ENCODE results near the gene FABP3. TPM values are rescaled to one million over a fixed set of nuclear protein-coding genes. Genes with fewer than 3 reads are reported as not detected.

Gene FABP3
- total and polyA plus RNA-seq, 10 of the 15 experiments (the other 5 are each of a cell fraction or from before 2014, with no cell fraction given): 0.36 to 1.2 (median 0.67) TPM; not detected in 2

- RAD21 ChIA-PET (ENCODE audit: unreplicated experiment): no interaction called here
- ATAC-seq: no peak
Observed at GRCh38 chr1:31345635-31346034, 27.2 kb downstream of the FABP3 start.

More at GRCh38 chr1:31345635-31346034, 27.2 kb downstream of the FABP3 start:
- TF ChIP-seq EP300 (IDR thresholded peaks at IDR 0.05; ENCODE audit: borderline replicate concordance in 1 of 2, control insufficient read depth in 1 of 2, low read depth in 2 of 2, low read length in 2 of 2): no peak
- TF ChIP-seq ATF7 (IDR thresholded peaks at IDR 0.05; ENCODE audit: low read depth): no peak
- no peak for TF ChIP-seq TCF7 (IDR thresholded peaks at IDR 0.05; ENCODE audit: borderline replicate concordance)
- no peak for TF ChIP-seq HDAC2 (IDR thresholded peaks at IDR 0.05)
- no peak for TF ChIP-seq IRF4 (IDR thresholded peaks at IDR 0.05; ENCODE audit: low read depth, low read length)
- no peak for TF ChIP-seq PAX5 (IDR thresholded peaks at IDR 0.05; ENCODE audit: borderline replicate concordance, low read depth, low read length)
- TF ChIP-seq, protein P1, sequence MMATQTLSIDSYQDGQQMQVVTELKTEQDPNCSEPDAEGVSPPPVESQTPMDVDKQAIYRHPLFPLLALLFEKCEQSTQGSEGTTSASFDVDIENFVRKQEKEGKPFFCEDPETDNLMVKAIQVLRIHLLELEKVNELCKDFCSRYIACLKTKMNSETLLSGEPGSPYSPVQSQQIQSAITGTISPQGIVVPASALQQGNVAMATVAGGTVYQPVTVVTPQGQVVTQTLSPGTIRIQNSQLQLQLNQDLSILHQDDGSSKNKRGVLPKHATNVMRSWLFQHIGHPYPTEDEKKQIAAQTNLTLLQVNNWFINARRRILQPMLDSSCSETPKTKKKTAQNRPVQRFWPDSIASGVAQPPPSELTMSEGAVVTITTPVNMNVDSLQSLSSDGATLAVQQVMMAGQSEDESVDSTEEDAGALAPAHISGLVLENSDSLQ (IDR thresholded peaks at IDR 0.05): no peak
- no peak for TF ChIP-seq TAF1 (IDR thresholded peaks at IDR 0.05; ENCODE audit: borderline replicate concordance, low read depth, low read length)
- TF ChIP-seq, protein P2, sequence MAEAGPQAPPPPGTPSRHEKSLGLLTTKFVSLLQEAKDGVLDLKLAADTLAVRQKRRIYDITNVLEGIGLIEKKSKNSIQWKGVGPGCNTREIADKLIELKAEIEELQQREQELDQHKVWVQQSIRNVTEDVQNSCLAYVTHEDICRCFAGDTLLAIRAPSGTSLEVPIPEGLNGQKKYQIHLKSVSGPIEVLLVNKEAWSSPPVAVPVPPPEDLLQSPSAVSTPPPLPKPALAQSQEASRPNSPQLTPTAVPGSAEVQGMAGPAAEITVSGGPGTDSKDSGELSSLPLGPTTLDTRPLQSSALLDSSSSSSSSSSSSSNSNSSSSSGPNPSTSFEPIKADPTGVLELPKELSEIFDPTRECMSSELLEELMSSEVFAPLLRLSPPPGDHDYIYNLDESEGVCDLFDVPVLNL (IDR thresholded peaks at IDR 0.05; ENCODE audit: low read depth, low read length): no peak
- no peak for TF ChIP-seq EED (IDR thresholded peaks at IDR 0.05; ENCODE audit: low read depth)
- TF ChIP-seq RB1 (IDR thresholded peaks at IDR 0.05; ENCODE audit: borderline replicate concordance): no peak
- TF ChIP-seq POLR2AphosphoS5 (IDR thresholded peaks at IDR 0.05; ENCODE audit: low read length): no peak
- no peak for TF ChIP-seq LARP7 (IDR thresholded peaks at IDR 0.05)
- no peak for TF ChIP-seq PBX3 (IDR thresholded peaks at IDR 0.05; ENCODE audit: insufficient replicate concordance, low read depth, low read length)
- TF ChIP-seq, protein P3, sequence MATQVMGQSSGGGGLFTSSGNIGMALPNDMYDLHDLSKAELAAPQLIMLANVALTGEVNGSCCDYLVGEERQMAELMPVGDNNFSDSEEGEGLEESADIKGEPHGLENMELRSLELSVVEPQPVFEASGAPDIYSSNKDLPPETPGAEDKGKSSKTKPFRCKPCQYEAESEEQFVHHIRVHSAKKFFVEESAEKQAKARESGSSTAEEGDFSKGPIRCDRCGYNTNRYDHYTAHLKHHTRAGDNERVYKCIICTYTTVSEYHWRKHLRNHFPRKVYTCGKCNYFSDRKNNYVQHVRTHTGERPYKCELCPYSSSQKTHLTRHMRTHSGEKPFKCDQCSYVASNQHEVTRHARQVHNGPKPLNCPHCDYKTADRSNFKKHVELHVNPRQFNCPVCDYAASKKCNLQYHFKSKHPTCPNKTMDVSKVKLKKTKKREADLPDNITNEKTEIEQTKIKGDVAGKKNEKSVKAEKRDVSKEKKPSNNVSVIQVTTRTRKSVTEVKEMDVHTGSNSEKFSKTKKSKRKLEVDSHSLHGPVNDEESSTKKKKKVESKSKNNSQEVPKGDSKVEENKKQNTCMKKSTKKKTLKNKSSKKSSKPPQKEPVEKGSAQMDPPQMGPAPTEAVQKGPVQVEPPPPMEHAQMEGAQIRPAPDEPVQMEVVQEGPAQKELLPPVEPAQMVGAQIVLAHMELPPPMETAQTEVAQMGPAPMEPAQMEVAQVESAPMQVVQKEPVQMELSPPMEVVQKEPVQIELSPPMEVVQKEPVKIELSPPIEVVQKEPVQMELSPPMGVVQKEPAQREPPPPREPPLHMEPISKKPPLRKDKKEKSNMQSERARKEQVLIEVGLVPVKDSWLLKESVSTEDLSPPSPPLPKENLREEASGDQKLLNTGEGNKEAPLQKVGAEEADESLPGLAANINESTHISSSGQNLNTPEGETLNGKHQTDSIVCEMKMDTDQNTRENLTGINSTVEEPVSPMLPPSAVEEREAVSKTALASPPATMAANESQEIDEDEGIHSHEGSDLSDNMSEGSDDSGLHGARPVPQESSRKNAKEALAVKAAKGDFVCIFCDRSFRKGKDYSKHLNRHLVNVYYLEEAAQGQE (IDR thresholded peaks at IDR 0.05; ENCODE audit: low read depth, low read length): no peak
- no peak for TF ChIP-seq STAT1 (conservative IDR thresholded peaks at IDR 0.05)
- intact Hi-C loops (cut with micrococcal nuclease; ENCODE audit: unreplicated experiment): no loop called here
- no TSS peak for BruUV-seq (replicated peaks)
- 93% methylated on average over 2 of the region's 2 CpGs for WGBS (ENCODE audit: insufficient coverage, insufficient replicate concordance, low lambda C conversion rate, missing lambda C conversion rate)
- no peaks in the 10 kb centered on the region for H3K9me3 ChIP-seq (replicated peaks; ENCODE audit: control insufficient read depth, insufficient read depth, low read length)
- peaks cover 0 to 12% of the 10 kb centered on the region in 2 experiments; a peak in 2 of 4 replicates for H3K36me3 ChIP-seq (ENCODE audit: control insufficient read depth in 2 of 2, insufficient read depth in 2 of 2, low read length in 1 of 2)
- CTCF ChIA-PET: no interaction called here
- H3K4me3 ChIP-seq: no peak overlapping the region
- in situ Hi-C loops (cut with MboI): no loop called here
- H3K27me3 ChIP-seq (replicated peaks in 1 of 2; ENCODE audit: control insufficient read depth in 2 of 2, insufficient read depth in 2 of 2, low read length in 1 of 2): no peaks in the 10 kb centered on the region
- H3K79me2 ChIP-seq (ENCODE audit: control insufficient read depth, insufficient read depth, low read length): no peaks in the 10 kb centered on the region
- no peaks in the 10 kb centered on the region for H4K20me1 ChIP-seq (ENCODE audit: control insufficient read depth, insufficient read depth)
- H2AFZ ChIP-seq (ENCODE audit: control insufficient read depth, low read depth, low read length): no peak overlapping the region
- SMC1A ChIA-PET (ENCODE audit: uncharacterized antibody, unreplicated experiment): no interaction called here
- FAIRE-seq: no peak
- no peaks in the 10 kb centered on the region for H3K4me1 ChIP-seq (ENCODE audit: control insufficient read depth, insufficient read depth, low read length)
- H3K27ac ChIP-seq (ENCODE audit: control insufficient read depth, insufficient read depth): no peak overlapping the region
- H3K9ac ChIP-seq (ENCODE audit: control insufficient read depth, insufficient read depth, low read length): no peak overlapping the region
- POLR2A ChIA-PET: no interaction called here
- DNase-seq (ENCODE audit: low read depth, low spot score): no peak
- no peak overlapping the region for H3K4me2 ChIP-seq (ENCODE audit: control insufficient read depth, insufficient read depth)

Data from GM12878 (cell line).